Measurements from ENCODE around the gene STPG1.

The STPG1 gene

DNA sequence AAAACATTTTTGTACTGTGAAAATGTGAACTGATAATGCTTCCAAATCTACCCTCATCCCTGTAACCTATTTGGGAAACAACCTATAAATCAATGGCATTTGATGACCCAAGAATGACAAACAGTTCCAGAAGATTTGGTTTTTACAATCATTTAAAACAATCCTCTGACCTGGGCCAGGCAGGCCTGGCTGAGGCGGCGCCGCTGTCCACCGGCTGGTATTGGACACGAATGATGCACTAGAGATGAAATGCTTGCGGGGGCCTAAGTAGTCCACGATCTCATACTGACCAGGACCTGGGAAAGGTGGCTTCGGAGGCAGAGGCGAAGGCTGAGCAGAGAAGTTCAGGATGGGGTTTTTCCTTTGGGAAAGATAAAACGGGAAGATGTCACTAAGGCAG lies 52.9 kb downstream of the STPG1 start:
- Histone ChIP-seq H3K9me2 (replicated peaks; ENCODE audit: insufficient read depth, low read length) (no peaks in the 10 kb centered on the region), H3K27me3 (replicated peaks; ENCODE audit: insufficient read depth, low read length) (no peaks in the 10 kb centered on the region), H2AFZ (ENCODE audit: low read length) (no peak overlapping the region), H3K27ac (ENCODE audit: low read length) (no peak overlapping the region), H3K9me3 (replicated peaks; ENCODE audit: insufficient read depth, low read length) (no peaks in the 10 kb centered on the region), H3K36me3 (replicated peaks; ENCODE audit: insufficient read depth, low read length) (no peaks in the 10 kb centered on the region), H3K4me1 (ENCODE audit: low read length) (no peaks in the 10 kb centered on the region), H4K20me1 (ENCODE audit: insufficient read depth, low read length) (no peaks in the 10 kb centered on the region), H3K79me2 (ENCODE audit: low read length) (no peaks in the 10 kb centered on the region), H3K4me3 (ENCODE audit: low read length) (no peak overlapping the region), H3F3A (ENCODE audit: insufficient read depth, low read length) (no peaks in the 10 kb centered on the region), H3K4me2 (ENCODE audit: low read depth, low read length) (no peak overlapping the region), H3K9ac (ENCODE audit: low read length) (no peak overlapping the region)
- no peak for TF ChIP-seq EZH2phosphoT487 (IDR thresholded peaks at IDR 0.05; ENCODE audit: low read length)
- no peak for DNase-seq

- no peak overlapping the region for H3K4me2 ChIP-seq (ENCODE audit: low read depth, low read length)
- no peak for TF ChIP-seq EZH2phosphoT487 (IDR thresholded peaks at IDR 0.05; ENCODE audit: low read length)
- no peak overlapping the region for H2AFZ ChIP-seq (ENCODE audit: low read length)
- H3K4me1 ChIP-seq (ENCODE audit: low read length), result peaks cover 4% of the 10 kb centered on the region
- no peaks in the 10 kb centered on the region for H3K9me2 ChIP-seq (replicated peaks; ENCODE audit: insufficient read depth, low read length)
- no peak overlapping the region for H3K27ac ChIP-seq (ENCODE audit: low read length)
- no peaks in the 10 kb centered on the region for H4K20me1 ChIP-seq (ENCODE audit: insufficient read depth, low read length)
- no peaks in the 10 kb centered on the region for H3K27me3 ChIP-seq (replicated peaks; ENCODE audit: insufficient read depth, low read length)
- peaks cover under 1% of the 10 kb centered on the region; the same call in 1 of the 2 replicates for H3F3A ChIP-seq (ENCODE audit: insufficient read depth, low read length)
- no peak overlapping the region for H3K4me3 ChIP-seq (ENCODE audit: low read length)
- no peak for DNase-seq
- no peak overlapping the region for H3K9ac ChIP-seq (ENCODE audit: low read length)
- no peaks in the 10 kb centered on the region; the same call in 1 of the 2 replicates for H3K36me3 ChIP-seq (replicated peaks; ENCODE audit: insufficient read depth, low read length)
- H3K79me2 ChIP-seq (ENCODE audit: low read length), result no peaks in the 10 kb centered on the region
- no peaks in the 10 kb centered on the region for H3K9me3 ChIP-seq (replicated peaks; ENCODE audit: insufficient read depth, low read length)
Measured at GRCh38 chr1:24357038-24357437, 56.5 kb downstream of the STPG1 start.

- H3K27ac ChIP-seq (ENCODE audit: low read length), result no peak overlapping the region
- no peak overlapping the region for H3K4me2 ChIP-seq (ENCODE audit: low read depth, low read length)
- no peaks in the 10 kb centered on the region for H4K20me1 ChIP-seq (ENCODE audit: insufficient read depth, low read length)
- H2AFZ ChIP-seq (ENCODE audit: low read length), result no peak overlapping the region
- no peaks in the 10 kb centered on the region for H3K9me2 ChIP-seq (replicated peaks; ENCODE audit: insufficient read depth, low read length)
- DNase-seq, result no peak
- H3K27me3 ChIP-seq (replicated peaks; ENCODE audit: insufficient read depth, low read length), result no peaks in the 10 kb centered on the region
- peaks cover 11% of the 10 kb centered on the region for H3F3A ChIP-seq (ENCODE audit: insufficient read depth, low read length)
- H3K79me2 ChIP-seq (ENCODE audit: low read length), result no peaks in the 10 kb centered on the region
- H3K4me3 ChIP-seq (ENCODE audit: low read length), result no peak overlapping the region
- peaks cover 19% of the 10 kb centered on the region for H3K4me1 ChIP-seq (ENCODE audit: low read length)
- H3K36me3 ChIP-seq (replicated peaks; ENCODE audit: insufficient read depth, low read length), result no peaks in the 10 kb centered on the region; the same call in 1 of the 2 replicates
- TF ChIP-seq EZH2phosphoT487 (IDR thresholded peaks at IDR 0.05; ENCODE audit: low read length) (no peak), EZH2 (optimal IDR thresholded peaks at IDR 0.05; ENCODE audit: low read depth, low read length) (no peak)
- TF ChIP-seq, protein P1, sequence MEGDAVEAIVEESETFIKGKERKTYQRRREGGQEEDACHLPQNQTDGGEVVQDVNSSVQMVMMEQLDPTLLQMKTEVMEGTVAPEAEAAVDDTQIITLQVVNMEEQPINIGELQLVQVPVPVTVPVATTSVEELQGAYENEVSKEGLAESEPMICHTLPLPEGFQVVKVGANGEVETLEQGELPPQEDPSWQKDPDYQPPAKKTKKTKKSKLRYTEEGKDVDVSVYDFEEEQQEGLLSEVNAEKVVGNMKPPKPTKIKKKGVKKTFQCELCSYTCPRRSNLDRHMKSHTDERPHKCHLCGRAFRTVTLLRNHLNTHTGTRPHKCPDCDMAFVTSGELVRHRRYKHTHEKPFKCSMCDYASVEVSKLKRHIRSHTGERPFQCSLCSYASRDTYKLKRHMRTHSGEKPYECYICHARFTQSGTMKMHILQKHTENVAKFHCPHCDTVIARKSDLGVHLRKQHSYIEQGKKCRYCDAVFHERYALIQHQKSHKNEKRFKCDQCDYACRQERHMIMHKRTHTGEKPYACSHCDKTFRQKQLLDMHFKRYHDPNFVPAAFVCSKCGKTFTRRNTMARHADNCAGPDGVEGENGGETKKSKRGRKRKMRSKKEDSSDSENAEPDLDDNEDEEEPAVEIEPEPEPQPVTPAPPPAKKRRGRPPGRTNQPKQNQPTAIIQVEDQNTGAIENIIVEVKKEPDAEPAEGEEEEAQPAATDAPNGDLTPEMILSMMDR (IDR thresholded peaks at IDR 0.05; ENCODE audit: low read length), result no peak
- H3K9ac ChIP-seq (ENCODE audit: low read length), result no peak overlapping the region
- H3K9me3 ChIP-seq (replicated peaks; ENCODE audit: insufficient read depth, low read length), result no peaks in the 10 kb centered on the region
Measured at GRCh38 chr1:24355466-24355865, 58.1 kb downstream of the STPG1 start.

DNA sequence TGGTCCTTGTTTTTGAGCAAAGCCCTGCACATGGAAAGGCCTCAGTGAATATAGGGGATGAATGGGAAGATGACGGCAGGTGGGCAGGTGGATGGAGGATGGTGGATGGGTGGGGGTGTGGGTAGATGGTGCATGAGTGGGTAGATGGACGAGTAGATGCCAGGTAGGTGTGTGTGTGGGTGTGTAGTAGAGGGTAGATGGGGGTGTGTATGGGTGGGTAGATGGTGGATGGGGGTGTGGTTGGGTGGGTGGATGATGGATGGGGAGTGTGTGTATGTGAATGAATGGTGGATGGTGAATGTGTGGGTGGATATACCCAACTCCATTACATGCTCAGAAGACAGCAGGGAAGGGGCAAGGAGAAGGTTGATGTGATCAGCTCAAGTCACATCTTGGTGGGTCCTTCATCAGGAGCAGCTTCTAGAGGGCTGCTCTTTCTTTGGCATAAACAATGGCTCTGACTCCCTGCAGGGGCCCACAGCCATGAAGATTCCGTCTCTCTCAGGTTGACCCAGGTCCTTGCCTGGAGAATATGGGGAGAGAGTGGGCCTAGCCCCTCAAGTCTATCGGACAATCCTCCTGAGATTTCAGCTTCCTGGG lies 60.2 kb downstream of the STPG1 start:
- Histone ChIP-seq H3K27me3 (replicated peaks; ENCODE audit: insufficient read depth, low read length) (no peaks in the 10 kb centered on the region), H3K9ac (ENCODE audit: low read length) (no peak overlapping the region), H3K9me2 (replicated peaks; ENCODE audit: insufficient read depth, low read length) (no peaks in the 10 kb centered on the region), H3K36me3 (replicated peaks; ENCODE audit: insufficient read depth, low read length) (no peaks in the 10 kb centered on the region; the same call in 1 of the 2 replicates), H3K27ac (ENCODE audit: low read length) (no peak overlapping the region), H3K79me2 (ENCODE audit: low read length) (no peaks in the 10 kb centered on the region), H3K4me1 (ENCODE audit: low read length) (peaks cover 30% of the 10 kb centered on the region), H3K4me3 (ENCODE audit: low read length) (no peak overlapping the region), H2AFZ (ENCODE audit: low read length) (no peak overlapping the region), H4K20me1 (ENCODE audit: insufficient read depth, low read length) (no peaks in the 10 kb centered on the region), H3F3A (ENCODE audit: insufficient read depth, low read length) (peaks cover 11% of the 10 kb centered on the region), H3K9me3 (replicated peaks; ENCODE audit: insufficient read depth, low read length) (no peaks in the 10 kb centered on the region), H3K4me2 (ENCODE audit: low read depth, low read length) (no peak overlapping the region)
- no peak for DNase-seq
- TF ChIP-seq, protein P1 (IDR thresholded peaks at IDR 0.05; ENCODE audit: low read length), result no peak
- no peak for TF ChIP-seq EZH2 (optimal IDR thresholded peaks at IDR 0.05; ENCODE audit: low read depth, low read length)
- no peak for TF ChIP-seq EZH2phosphoT487 (IDR thresholded peaks at IDR 0.05; ENCODE audit: low read length)
